Measurements from ENCODE around the gene PARP9. TPM values are rescaled to one million over a fixed set of nuclear protein-coding genes. Genes with fewer than 3 reads are reported as not detected.

Gene PARP9
- total RNA-seq, 1 donor from 2014 or later, result 2.7 TPM

DNA sequence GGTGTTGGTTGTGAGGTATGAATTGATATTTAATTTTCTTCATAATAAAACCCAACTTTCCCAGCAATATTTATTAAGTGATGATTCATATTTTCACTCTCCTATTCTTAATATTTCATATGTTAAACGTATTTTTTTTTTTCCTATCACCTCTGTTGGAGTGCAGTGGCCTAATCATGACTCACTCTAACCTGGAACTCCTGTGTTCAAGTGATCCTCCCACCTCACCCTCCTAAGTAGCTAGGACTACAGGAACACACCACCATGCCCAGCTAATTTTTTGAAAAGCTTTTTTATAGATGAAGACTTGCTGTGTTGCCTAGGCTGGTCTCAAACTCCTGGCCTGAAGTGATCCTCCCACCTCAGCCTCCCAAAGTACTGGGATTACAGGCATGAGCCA is 22.0 kb upstream of the PARP9 start:
- Mint-ChIP-seq H3K4me3 (ENCODE audit: unreplicated experiment) (no peak overlapping the region), H3K27me3 (ENCODE audit: unreplicated experiment) (no peaks in the 10 kb centered on the region), H3K4me1 (ENCODE audit: unreplicated experiment) (no peaks in the 10 kb centered on the region), H3K9me3 (ENCODE audit: unreplicated experiment) (peaks cover 4% of the 10 kb centered on the region), H3K27ac (ENCODE audit: unreplicated experiment) (no peak overlapping the region), H3K36me3 (ENCODE audit: low read depth, unreplicated experiment) (no peaks in the 10 kb centered on the region)
- no peak for DNase-seq (ENCODE audit: low spot score)
- TF ChIP-seq, protein P1, sequence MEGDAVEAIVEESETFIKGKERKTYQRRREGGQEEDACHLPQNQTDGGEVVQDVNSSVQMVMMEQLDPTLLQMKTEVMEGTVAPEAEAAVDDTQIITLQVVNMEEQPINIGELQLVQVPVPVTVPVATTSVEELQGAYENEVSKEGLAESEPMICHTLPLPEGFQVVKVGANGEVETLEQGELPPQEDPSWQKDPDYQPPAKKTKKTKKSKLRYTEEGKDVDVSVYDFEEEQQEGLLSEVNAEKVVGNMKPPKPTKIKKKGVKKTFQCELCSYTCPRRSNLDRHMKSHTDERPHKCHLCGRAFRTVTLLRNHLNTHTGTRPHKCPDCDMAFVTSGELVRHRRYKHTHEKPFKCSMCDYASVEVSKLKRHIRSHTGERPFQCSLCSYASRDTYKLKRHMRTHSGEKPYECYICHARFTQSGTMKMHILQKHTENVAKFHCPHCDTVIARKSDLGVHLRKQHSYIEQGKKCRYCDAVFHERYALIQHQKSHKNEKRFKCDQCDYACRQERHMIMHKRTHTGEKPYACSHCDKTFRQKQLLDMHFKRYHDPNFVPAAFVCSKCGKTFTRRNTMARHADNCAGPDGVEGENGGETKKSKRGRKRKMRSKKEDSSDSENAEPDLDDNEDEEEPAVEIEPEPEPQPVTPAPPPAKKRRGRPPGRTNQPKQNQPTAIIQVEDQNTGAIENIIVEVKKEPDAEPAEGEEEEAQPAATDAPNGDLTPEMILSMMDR (IDR thresholded peaks at IDR 0.05; ENCODE audit: unreplicated experiment), result no peak

DNA sequence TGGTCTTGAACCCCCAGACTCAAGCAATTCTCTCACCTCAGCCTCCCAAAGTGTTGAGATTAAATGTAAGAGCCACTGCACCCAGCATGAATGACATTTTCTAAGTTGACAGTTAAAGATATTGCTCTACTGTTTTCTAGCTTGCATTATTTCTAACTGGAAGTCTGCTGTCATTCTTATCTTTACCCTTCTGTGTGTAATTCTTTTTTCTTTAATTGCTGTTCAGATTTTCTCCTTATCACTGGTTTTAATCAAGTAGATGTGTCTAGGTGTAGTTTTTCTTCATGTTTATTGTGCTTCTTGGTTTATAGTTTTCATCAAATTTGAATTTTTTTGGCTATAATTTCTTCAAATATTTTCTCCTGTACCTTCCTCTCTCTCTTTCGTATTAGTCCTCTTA is 18.3 kb upstream of the PARP9 start:
- TF ChIP-seq, protein P1 (IDR thresholded peaks at IDR 0.05; ENCODE audit: unreplicated experiment), result no peak
- H3K4me3 Mint-ChIP-seq (ENCODE audit: unreplicated experiment), result no peak overlapping the region
- no peaks in the 10 kb centered on the region for H3K36me3 Mint-ChIP-seq (ENCODE audit: low read depth, unreplicated experiment)
- H3K27ac Mint-ChIP-seq (ENCODE audit: unreplicated experiment), result no peak overlapping the region
- no peak for DNase-seq (ENCODE audit: low spot score)
- H3K4me1 Mint-ChIP-seq (ENCODE audit: unreplicated experiment), result no peaks in the 10 kb centered on the region
- peaks cover 4% of the 10 kb centered on the region for H3K9me3 Mint-ChIP-seq (ENCODE audit: unreplicated experiment)
- no peaks in the 10 kb centered on the region for H3K27me3 Mint-ChIP-seq (ENCODE audit: unreplicated experiment)

DNA sequence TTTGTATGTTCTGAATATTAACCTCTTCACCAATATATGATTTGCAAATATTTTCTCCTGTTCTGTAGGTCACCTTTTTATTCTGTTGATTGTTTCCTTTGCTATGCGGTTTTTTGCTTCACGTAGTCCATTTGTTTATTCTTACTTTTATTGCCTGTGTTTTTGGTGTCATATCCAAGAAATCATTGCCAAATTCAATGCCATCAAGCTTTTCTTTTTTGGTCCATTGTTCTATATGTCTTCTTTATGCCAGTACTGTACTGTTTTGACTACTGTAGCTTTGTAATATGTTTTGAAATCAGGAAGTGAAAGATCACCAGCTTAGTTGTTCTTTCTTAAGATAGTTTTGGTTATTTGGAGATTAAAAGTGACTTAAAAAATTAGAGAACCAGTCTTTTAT is 17.5 kb upstream of the PARP9 start:
- Mint-ChIP-seq H3K27me3 (ENCODE audit: unreplicated experiment) (no peaks in the 10 kb centered on the region), H3K9me3 (ENCODE audit: unreplicated experiment) (peaks cover 4% of the 10 kb centered on the region), H3K4me1 (ENCODE audit: unreplicated experiment) (no peaks in the 10 kb centered on the region), H3K4me3 (ENCODE audit: unreplicated experiment) (no peak overlapping the region), H3K27ac (ENCODE audit: unreplicated experiment) (no peak overlapping the region), H3K36me3 (ENCODE audit: low read depth, unreplicated experiment) (no peaks in the 10 kb centered on the region)
- TF ChIP-seq, protein P1 (IDR thresholded peaks at IDR 0.05; ENCODE audit: unreplicated experiment), result no peak
- DNase-seq (ENCODE audit: low spot score), result no peak

DNA sequence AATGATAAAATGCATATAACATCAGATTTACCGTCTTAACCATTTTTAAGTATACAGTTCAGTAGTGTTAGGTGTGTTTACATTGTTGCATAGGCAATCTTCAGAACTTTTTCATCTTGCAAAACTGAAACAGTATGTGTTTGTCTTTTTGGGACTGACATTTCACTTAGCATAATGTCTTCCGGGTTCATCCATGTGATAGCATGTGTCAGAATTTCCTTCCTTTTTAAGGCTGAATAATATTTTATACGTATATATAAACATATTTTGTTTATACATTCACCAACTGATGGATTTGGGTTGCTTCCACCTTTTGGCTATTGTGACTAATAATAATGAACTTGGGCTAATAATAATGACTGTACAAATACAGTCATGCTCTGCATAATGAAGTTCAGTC is 16.4 kb upstream of the PARP9 start:
- TF ChIP-seq, protein P1 (IDR thresholded peaks at IDR 0.05; ENCODE audit: unreplicated experiment), result no peak
- no peak for DNase-seq (ENCODE audit: low spot score)
- H3K4me1 Mint-ChIP-seq (ENCODE audit: unreplicated experiment), result no peaks in the 10 kb centered on the region
- no peaks in the 10 kb centered on the region for H3K27me3 Mint-ChIP-seq (ENCODE audit: unreplicated experiment)
- no peak overlapping the region for H3K4me3 Mint-ChIP-seq (ENCODE audit: unreplicated experiment)
- H3K9me3 Mint-ChIP-seq (ENCODE audit: unreplicated experiment), result peaks cover 4% of the 10 kb centered on the region
- no peaks in the 10 kb centered on the region for H3K36me3 Mint-ChIP-seq (ENCODE audit: low read depth, unreplicated experiment)
- H3K27ac Mint-ChIP-seq (ENCODE audit: unreplicated experiment), result no peak overlapping the region

DNA sequence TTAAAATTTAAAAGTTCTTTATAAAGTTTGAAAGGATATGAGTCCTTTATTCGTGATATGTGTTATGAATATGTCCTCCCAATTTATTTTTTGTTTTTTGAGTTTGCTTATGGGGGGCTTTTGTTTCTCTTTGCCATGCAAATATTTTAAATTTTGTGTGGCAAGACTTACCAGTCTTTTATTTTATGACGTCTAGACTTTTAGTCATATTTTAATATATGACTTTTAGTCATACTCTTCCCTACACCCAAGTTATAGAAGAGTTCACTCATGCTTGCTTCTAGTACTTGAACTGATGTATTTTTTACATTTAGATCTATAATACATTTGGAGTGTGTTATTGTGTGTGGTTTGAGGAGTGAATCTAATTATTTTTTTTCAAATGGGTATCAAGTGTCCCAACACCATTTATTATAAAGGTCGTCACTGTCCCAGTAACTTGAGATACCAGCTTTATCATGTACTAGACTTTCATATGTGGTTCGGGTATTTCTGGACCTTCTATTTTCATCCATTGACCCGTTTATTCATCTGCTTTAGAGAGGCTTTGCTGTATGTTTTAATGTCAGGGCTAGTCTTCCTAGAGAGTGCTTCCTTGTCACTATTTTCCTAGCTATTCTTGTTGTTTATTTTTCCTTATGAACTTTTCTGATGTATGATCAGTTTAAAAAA is 14.1 kb upstream of the PARP9 start:
- Mint-ChIP-seq H3K27ac (ENCODE audit: unreplicated experiment) (no peak overlapping the region), H3K4me3 (ENCODE audit: unreplicated experiment) (no peak overlapping the region), H3K27me3 (ENCODE audit: unreplicated experiment) (no peaks in the 10 kb centered on the region), H3K36me3 (ENCODE audit: low read depth, unreplicated experiment) (no peaks in the 10 kb centered on the region), H3K4me1 (ENCODE audit: unreplicated experiment) (no peaks in the 10 kb centered on the region), H3K9me3 (ENCODE audit: unreplicated experiment) (peaks cover 4% of the 10 kb centered on the region)
- no peak for DNase-seq (ENCODE audit: low spot score)
- TF ChIP-seq, protein P1 (IDR thresholded peaks at IDR 0.05; ENCODE audit: unreplicated experiment), result no peak

All from endothelial cell (in vitro differentiated cells).